HG03439 (cell line): ENCODE results near the gene KCNQ1.

Experiments
- ATAC-seq: cut with Tn5 transposase; IDR thresholded peaks from one replicate; pipeline ENCODE4 v1.9.1; 2021; ENCODE audit warnings: mild to moderate bottlenecking, moderate library complexity; ENCODE audit not compliant: unreplicated experiment

KCNQ1 gene

DNA sequence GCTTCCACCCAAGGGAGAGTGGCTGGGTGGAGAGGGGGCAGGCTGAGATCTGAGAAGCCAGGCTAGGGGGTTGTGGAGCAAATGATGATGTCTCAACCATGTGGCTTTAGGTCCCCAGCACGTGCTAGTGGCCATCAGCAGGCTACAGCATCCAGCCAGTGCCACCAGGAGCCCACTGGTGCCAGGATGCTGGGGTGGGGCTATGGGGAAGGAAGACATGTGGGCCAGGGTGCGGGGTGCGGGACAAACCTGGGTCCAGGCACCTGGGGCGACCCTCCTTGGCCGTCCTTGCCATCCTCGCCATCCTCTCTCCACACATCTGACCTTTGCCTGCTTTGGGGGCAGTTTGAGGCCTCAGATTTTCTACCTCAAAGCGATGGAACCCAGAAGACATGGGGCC lies 104.3 kb downstream of the KCNQ1 start:
- no peak for ATAC-seq

- ATAC-seq, result no peak
Measured at GRCh38 chr11:2549491-2549875, 104.7 kb downstream of the KCNQ1 start.

DNA sequence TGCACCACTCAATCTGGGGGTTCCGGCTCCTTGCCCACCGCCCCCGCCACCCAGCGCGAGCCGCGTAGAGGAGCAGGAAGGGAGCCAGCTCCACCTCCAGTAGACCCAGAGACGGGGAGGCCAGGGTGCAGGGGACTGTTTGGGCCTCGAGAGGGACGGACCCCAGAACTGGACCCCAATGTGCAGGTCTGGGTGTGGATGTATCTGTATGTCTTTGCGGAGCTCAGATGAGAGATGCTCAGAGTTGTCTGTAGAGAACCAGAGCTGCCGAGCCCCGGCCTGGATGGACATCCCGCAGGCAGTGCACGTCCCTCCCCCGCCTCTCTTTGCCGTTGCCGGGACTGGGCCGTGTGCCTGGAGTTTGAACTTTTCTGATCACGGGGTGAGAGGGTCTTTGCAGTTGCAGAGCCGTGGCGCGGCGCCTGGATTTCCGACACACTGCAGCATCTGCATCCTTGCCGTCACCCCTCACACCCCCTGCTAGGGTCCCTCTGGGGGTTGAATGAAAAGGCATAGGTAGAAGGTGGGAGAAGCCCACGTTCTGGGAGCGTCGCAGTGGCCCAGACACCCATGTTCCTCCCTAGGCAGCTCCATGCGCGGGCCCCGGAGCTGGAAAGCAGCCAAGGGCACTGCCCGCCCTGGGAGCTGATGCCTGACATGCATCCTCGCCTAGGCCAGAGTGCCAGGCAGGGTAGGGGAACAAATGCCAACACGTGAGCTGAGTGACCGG lies 105.2 kb downstream of the KCNQ1 start:
- no peak for ATAC-seq

DNA sequence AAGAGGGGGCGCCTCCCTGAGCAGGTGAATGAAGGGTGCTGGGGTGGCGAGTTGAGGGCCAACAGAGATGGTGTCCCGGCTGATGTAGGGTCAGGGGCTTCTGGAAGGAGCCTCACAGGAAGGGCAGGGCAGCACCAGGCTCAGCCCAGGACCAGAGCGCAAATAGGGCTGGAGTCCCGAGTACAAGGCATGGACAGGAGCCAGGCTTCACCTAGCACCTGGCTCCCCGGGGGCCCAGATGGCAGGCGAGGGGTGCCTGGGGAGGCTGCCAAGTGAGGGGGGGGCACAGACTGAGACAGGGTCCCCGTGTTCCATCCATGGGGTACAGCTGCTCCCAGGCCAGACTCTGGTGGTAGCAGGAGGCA lies 105.8 kb downstream of the KCNQ1 start:
- no peak for ATAC-seq

DNA sequence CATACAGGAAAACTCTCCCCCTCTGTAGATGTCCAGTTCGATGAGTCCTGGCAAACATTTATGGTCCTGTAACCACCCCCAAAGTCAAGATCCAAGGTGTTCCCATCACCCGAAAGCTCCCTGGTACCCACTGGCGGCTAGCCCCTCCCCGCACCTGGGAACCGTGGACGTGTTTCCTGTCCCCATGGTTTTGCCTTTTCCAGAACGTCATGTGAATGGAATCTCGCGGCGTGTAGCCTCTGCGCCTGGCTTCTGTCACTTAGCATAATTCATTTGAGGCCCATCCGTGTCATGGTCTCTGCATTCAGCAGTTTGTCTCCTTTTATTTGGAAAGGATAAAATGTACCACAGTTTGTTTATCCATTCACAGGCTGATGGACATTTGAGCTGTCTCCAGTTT lies 106.3 kb downstream of the KCNQ1 start:
- no peak for ATAC-seq

DNA sequence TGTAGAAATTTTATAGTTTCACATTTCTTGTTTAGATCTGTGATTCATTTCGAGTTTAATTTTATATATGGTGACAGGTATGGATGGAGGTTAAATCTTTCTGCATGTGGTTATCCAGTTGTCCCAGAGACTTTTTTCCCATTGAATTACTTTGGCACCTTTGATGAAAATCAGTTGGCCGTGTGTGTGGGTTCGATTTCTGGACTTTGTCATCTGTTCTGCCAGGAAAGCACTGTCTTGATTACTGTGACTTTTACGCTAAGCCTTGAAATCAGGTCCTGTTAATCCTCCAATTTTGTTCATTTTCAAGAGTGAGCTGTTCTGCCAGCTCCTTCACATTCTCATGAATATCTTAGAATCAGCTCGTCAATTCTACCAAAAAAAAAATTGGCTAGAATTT lies 107.4 kb downstream of the KCNQ1 start:
- ATAC-seq, result no peak

GRCh38 chr11:2553198-2553597 lies 108.4 kb downstream of the KCNQ1 start:
- ATAC-seq, result no peak

DNA sequence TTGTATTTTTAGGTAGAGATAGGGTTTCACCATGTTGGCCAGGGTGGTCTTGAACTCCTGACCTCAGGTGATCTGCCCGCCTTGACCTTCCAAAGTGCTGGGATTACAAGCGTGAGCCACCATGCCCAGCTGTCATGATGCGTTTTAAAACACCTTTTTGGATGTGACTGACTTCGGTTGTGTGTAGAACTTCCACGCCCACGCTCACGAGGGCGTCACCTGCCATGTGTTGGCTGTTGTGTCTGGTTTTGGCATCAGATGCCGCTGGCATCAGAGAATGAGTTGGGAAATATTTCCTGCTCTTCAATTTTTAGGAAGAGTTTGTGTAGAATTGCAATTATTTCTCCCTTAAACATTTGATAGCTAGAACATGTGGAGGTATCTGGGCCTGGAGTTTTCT lies 109.1 kb downstream of the KCNQ1 start:
- no peak for ATAC-seq

- ATAC-seq, result no peak
Measured at GRCh38 chr11:2554338-2555207, 109.8 kb downstream of the KCNQ1 start.

DNA sequence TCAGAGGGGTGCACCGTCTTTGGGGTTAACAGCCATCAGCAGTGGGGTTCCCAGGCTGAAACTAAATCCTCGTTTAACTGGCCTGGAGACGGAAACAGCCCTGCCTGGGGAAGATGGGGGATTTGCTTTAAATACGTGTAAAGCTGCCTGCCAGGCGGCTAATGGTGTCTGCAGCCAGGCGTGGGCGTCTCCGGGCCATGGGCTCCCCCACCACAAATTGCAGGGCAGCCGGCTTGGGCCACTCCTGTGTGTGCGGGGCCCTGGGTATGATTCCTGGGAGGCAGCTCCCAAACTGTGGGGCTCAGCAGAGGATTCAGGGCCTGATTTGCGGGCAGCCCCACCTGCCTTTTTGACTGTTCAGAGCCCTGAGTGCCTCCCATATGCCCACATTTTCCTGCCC lies 110.5 kb downstream of the KCNQ1 start:
- ATAC-seq, result no peak

GRCh38 chr11:2555891-2556290 lies 111.1 kb downstream of the KCNQ1 start:
- ATAC-seq, result no peak

GRCh38 chr11:2557381-2557780 lies 112.6 kb downstream of the KCNQ1 start:
- no peak for ATAC-seq

GRCh38 chr11:2558397-2558796 lies 113.6 kb downstream of the KCNQ1 start:
- ATAC-seq, result no peak

GRCh38 chr11:2558861-2559526 lies 114.2 kb downstream of the KCNQ1 start:
- no peak for ATAC-seq

- no peak for ATAC-seq
Measured at GRCh38 chr11:2559527-2560311, 114.9 kb downstream of the KCNQ1 start.

GRCh38 chr11:2561696-2562581 lies 117.1 kb downstream of the KCNQ1 start:
- ATAC-seq, result no peak

DNA sequence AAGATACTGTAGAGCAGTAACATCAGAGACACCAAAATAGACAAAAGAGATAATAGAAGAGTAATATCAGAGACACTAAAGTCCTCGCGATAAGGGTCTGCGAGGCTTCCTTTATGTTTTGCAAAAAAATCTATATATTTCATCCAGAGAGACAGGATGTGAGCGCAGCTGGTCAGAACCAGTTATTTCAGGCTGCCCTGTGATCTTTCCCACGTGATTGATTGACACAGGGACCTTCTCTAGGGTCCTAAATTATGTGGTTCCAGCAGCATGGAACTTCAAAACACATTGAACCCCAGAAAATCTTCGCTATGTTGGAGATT lies 118.0 kb downstream of the KCNQ1 start:
- ATAC-seq, result no peak

- ATAC-seq, result no peak
Measured at GRCh38 chr11:2563213-2564007, 118.6 kb downstream of the KCNQ1 start.

DNA sequence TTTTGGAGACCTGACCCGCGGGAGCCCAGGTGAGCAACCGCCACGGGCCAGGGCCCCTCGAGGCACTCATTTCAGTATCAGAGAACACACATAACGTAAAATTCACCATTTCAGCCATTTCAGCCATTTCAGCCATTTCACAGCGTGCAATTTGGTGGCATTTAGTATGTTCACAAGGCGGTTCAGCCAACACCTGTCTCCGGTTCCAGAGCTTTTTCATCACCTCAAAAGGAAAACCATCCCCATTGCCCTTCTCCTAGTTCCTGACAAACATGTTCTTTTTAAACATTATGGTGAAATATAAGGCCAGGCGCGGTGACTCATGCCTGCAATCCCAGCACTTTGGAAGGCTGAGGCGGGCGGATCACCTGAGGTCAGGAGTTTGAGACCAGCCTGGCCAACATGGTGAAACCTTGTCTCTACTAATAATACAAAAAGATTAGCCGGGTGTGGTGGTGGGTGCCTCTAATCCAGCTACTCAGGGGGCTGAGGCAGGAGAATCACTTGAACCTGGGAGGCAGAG lies 119.3 kb downstream of the KCNQ1 start:
- no peak for ATAC-seq
